Measurements from ENCODE around the gene GASK1A. TPM values are rescaled to one million over a fixed set of nuclear protein-coding genes. Genes with fewer than 3 reads are reported as not detected.

GASK1A gene
- total RNA-seq, 1 donor from 2014 or later: 16.5 TPM

GRCh38 chr3:43014956-43015355, 35.8 kb downstream of the GASK1A start:
- DNase-seq: no peak

GRCh38 chr3:43015572-43015971, 36.5 kb downstream of the GASK1A start:
- no peak for DNase-seq

- no peak for DNase-seq
Observed at GRCh38 chr3:43015991-43016865, 37.1 kb downstream of the GASK1A start.

GRCh38 chr3:43017004-43017403, 37.9 kb downstream of the GASK1A start:
- DNase-seq: no peak

GRCh38 chr3:43017593-43018195, 38.6 kb downstream of the GASK1A start:
- no peak for DNase-seq

GRCh38 chr3:43018246-43018645, 39.1 kb downstream of the GASK1A start:
- no peak for DNase-seq

GRCh38 chr3:43019006-43019809, 40.1 kb downstream of the GASK1A start:
- peak; percentile 71 for DNase-seq

GRCh38 chr3:43019826-43020225, 40.7 kb downstream of the GASK1A start:
- DNase-seq: no peak

- DNase-seq: no peak
Observed at GRCh38 chr3:43021186-43021585, 42.1 kb downstream of the GASK1A start.

- peak; percentile 42 for DNase-seq
Observed at GRCh38 chr3:43022121-43022520, 43.0 kb downstream of the GASK1A start.

GRCh38 chr3:43023066-43023465, 44.0 kb downstream of the GASK1A start:
- no peak for DNase-seq

GRCh38 chr3:43023746-43024145, 44.6 kb downstream of the GASK1A start:
- DNase-seq: no peak

GRCh38 chr3:43024181-43024885, 45.2 kb downstream of the GASK1A start:
- no peak for DNase-seq

GRCh38 chr3:43025423-43025822, 46.3 kb downstream of the GASK1A start:
- no peak for DNase-seq

GRCh38 chr3:43028001-43028400, 48.9 kb downstream of the GASK1A start:
- DNase-seq: no peak

- no peak for DNase-seq
Observed at GRCh38 chr3:43028678-43029490, 49.8 kb downstream of the GASK1A start.

GRCh38 chr3:43030162-43030935, 51.2 kb downstream of the GASK1A start:
- no peak for DNase-seq

GRCh38 chr3:43031485-43031884, 52.4 kb downstream of the GASK1A start:
- DNase-seq: no peak

- DNase-seq: no peak
Observed at GRCh38 chr3:43031889-43032545, 52.9 kb downstream of the GASK1A start.

Data from skin of body (tissue), 2 donors.